HCT116 (cell line): ENCODE data around the gene SGPP2. TPM values are rescaled to one million over a fixed set of nuclear protein-coding genes. Genes with fewer than 3 reads are reported as not detected.

ENCODE experiments used
- ATAC-seq: fragments of 200-7000 bp; cut with Tn5 transposase; 2 replicates; pipeline ENCODE4 v1.9.1; 2020; ENCODE audit warnings: mild to moderate bottlenecking, moderate library complexity
- BruUV-seq: library from RNA; stranded (reverse); fragments of 400-500 nt; replicated peaks from 2 replicates; lab custom pipeline; 2021; lab: Mats Ljungman, UMichigan
- CTCF ChIA-PET: fragments of 300-600 bp; sonication (Branson Sonifier 250); formaldehyde crosslinking; loops from one replicate; lab custom pipeline; 2021; ENCODE audit warnings: antibody characterized with exemption; lab: Charles Lee
- POLR2A ChIA-PET: fragments of 300-600, 350-600 bp; sonication (Branson Sonifier 250); formaldehyde crosslinking; loops from one replicate; lab custom pipeline; 2021; ENCODE audit warnings: antibody characterized with exemption; lab: Charles Lee
- RAD21 ChIA-PET, 2 experiments: fragments of 300-600 bp; sonication (Branson Sonifier 250); formaldehyde crosslinking; loops; one replicate each; lab custom pipeline; 2023; ENCODE audit warnings: low total read pairs in 2 of 2; ENCODE audit not compliant: uncharacterized antibody in 2 of 2, unreplicated experiment in 2 of 2, low non-redundant PET in 1 of 2; lab: Charles Lee
- DNase-seq: peaks from one replicate; pipeline ENCODE4 v3.0.0-alpha.2; 2010; ENCODE audit warnings: low read depth, low spot score
- H2AFZ ChIP-seq: fragments of 200-600 bp; shearing (Covaris generic), sonication (generic); 2 replicates; pipeline ENCODE4 v1.6.1; 2017; ENCODE audit warnings: low read depth, mixed run types, mixed read lengths, antibody characterized with exemption, low read length; ENCODE audit not compliant: poor library complexity, severe bottlenecking
- H3K27ac ChIP-seq: 2 replicates; pipeline ENCODE4 v1.5.1; 2012; ENCODE audit warnings: low read depth, low read length
- H3K27me3 ChIP-seq: fragments of 200-600 bp; sonication (generic); 2 replicates; pipeline ENCODE4 v1.6.1; 2016; ENCODE audit warnings: mixed run types, low read length, mixed read lengths; ENCODE audit not compliant: insufficient read depth
- H3K36me3 ChIP-seq, 2 experiments: fragments of 200-500 bp in 1 of 2; fragments of 200-600 bp in 1 of 2; sonication (Bioruptor generic) in 1 of 2; sonication (generic) in 1 of 2; 2 replicates each; pipeline versions ENCODE4 v1.5.1 to v1.6.1; 2014 to 2016; ENCODE audit warnings: low read length in 2 of 2, inconsistent platforms in 1 of 2, mixed read lengths in 1 of 2, mixed run types in 1 of 2; ENCODE audit not compliant: insufficient read depth in 2 of 2, control insufficient read depth in 1 of 2
- H3K4me1 ChIP-seq, 2 experiments: fragments of 200-600 bp in 1 of 2; sonication (generic) in 1 of 2; 2 replicates each; pipeline versions ENCODE4 v1.5.1 to v1.6.1; 2012 to 2017; ENCODE audit warnings: low read length in 2 of 2, inconsistent platforms in 1 of 2, mild to moderate bottlenecking in 1 of 2, mixed read lengths in 1 of 2, mixed run types in 1 of 2, moderate library complexity in 1 of 2; ENCODE audit not compliant: insufficient read depth in 2 of 2, control insufficient read depth in 1 of 2
- H3K4me2 ChIP-seq: fragments of 200-600 bp; sonication (generic); 2 replicates; pipeline ENCODE4 v1.6.1; 2017; ENCODE audit warnings: mixed run types, low read length, mixed read lengths
- H3K4me3 ChIP-seq, 2 experiments: fragments of 200-600 bp in 1 of 2; sonication (generic) in 1 of 2; replicated peaks in 1 of 2; 2 replicates each; pipeline ENCODE4 v1.5.1; 2011 to 2016; ENCODE audit warnings: low read length in 2 of 2, control low read depth in 1 of 2, low read depth in 1 of 2, mild to moderate bottlenecking in 1 of 2, mixed read lengths in 1 of 2, mixed run types in 1 of 2
- H3K79me2 ChIP-seq: fragments of 200-600 bp; sonication (generic); 2 replicates; pipeline ENCODE4 v1.6.1; 2017; ENCODE audit warnings: mild to moderate bottlenecking, mixed run types, low read length, moderate library complexity, mixed read lengths; ENCODE audit not compliant: insufficient read depth
- H3K9ac ChIP-seq: fragments of 200-600 bp; sonication (generic); 2 replicates; pipeline ENCODE4 v1.6.1; 2016; ENCODE audit warnings: low read length, mixed read lengths
- H3K9me2 ChIP-seq: fragments of 200-600 bp; sonication (generic), shearing (Covaris generic); 2 replicates; pipeline ENCODE4 v1.6.1; 2017; ENCODE audit warnings: mixed run types, mild to moderate bottlenecking, moderate library complexity; ENCODE audit not compliant: insufficient read depth
- H3K9me3 ChIP-seq, 2 experiments: fragments of 200-500 bp in 1 of 2; fragments of 200-600 bp in 1 of 2; sonication (Bioruptor generic) in 1 of 2; sonication (generic) in 1 of 2; 2 replicates each; pipeline ENCODE4 v1.6.1; 2014 to 2017; ENCODE audit warnings: low read length in 2 of 2, mixed read lengths in 2 of 2, inconsistent platforms in 1 of 2, low read depth in 1 of 2, mild to moderate bottlenecking in 1 of 2, mixed run types in 1 of 2, moderate library complexity in 1 of 2; ENCODE audit not compliant: control insufficient read depth in 1 of 2, insufficient read depth in 1 of 2
- H4K20me1 ChIP-seq: fragments of 200-600 bp; sonication (generic), shearing (Covaris generic); 2 replicates; pipeline ENCODE4 v1.6.1; 2017; ENCODE audit warnings: mixed run types, mild to moderate bottlenecking, moderate library complexity; ENCODE audit not compliant: insufficient read depth
- CBX3 ChIP-seq: IDR thresholded peaks from 2 replicates; pipeline ENCODE4 v1.6.1; 2012; ENCODE audit warnings: low read depth
- EZH2 ChIP-seq: fragments of 200-600 bp; sonication (generic); IDR thresholded peaks from 2 replicates; pipeline ENCODE4 v1.6.1; 2017; ENCODE audit warnings: antibody characterized with exemption, mixed run types
- EZH2phosphoT487 ChIP-seq: fragments of 200-600 bp; IDR thresholded peaks from 2 replicates; pipeline ENCODE4 v1.6.1; 2018; ENCODE audit warnings: antibody characterized with exemption, borderline replicate concordance
- FOSL1 ChIP-seq: IDR thresholded peaks from 2 replicates; pipeline ENCODE4 v1.6.1; 2012; ENCODE audit warnings: low read depth
- POLR2AphosphoS5 ChIP-seq: IDR thresholded peaks from 2 replicates; pipeline ENCODE4 v1.6.1; 2011; ENCODE audit warnings: mild to moderate bottlenecking, low read depth, low read length, moderate library complexity
- REST ChIP-seq: IDR thresholded peaks from 2 replicates; pipeline ENCODE4 v1.6.1; 2012; ENCODE audit warnings: low read depth
- YY1 ChIP-seq: IDR thresholded peaks from 2 replicates; pipeline ENCODE4 v1.6.1; 2011; ENCODE audit warnings: low read length, low read depth, moderate library complexity, mild to moderate bottlenecking; ENCODE audit not compliant: insufficient replicate concordance; ENCODE audit errors: extremely low read depth
- intact Hi-C: fragments of 100-400 bp; cut with micrococcal nuclease; formaldehyde crosslinking; loops from 2 replicates; pipeline ENCODE4 v1.10.0; 2022
- total RNA-seq: library from RNA; stranded (reverse); gene quantifications from one replicate; pipeline ENCODE4 v1.2.1, GENCODE V29; 2021; ENCODE audit not compliant: unreplicated experiment

The SGPP2 gene
- total RNA-seq, 1 experiment from 2014 or later, result 1.6 TPM

GRCh38 chr2:222548992-222549391 is 124.6 kb downstream of the SGPP2 start:
- Histone ChIP-seq H3K9me2 (no peaks in the 10 kb centered on the region), H3K27me3 (peaks cover 26% of the 10 kb centered on the region), H3K36me3 (no peaks in the 10 kb centered on the region), H3K4me1 (no peaks in the 10 kb centered on the region), H3K9ac (no peak overlapping the region), H3K4me2 (no peak overlapping the region), H3K27ac (no peak overlapping the region), H4K20me1 (no peaks in the 10 kb centered on the region), H3K9me3 (no peaks in the 10 kb centered on the region), H3K79me2 (no peaks in the 10 kb centered on the region), H2AFZ (no peak overlapping the region), H3K4me3 (no peak overlapping the region)
- no TSS peak for BruUV-seq
- intact Hi-C loops, result no loop called here
- ChIA-PET POLR2A (no interaction called here), RAD21 (no interaction called here), CTCF (no interaction called here)
- no peak for TF ChIP-seq YY1
- TF ChIP-seq EZH2, result no peak
- no peak for TF ChIP-seq REST
- TF ChIP-seq CBX3, result no peak
- TF ChIP-seq EZH2phosphoT487, result no peak
- no peak for DNase-seq
- no peak for ATAC-seq

- Histone ChIP-seq H3K9me3 (no peaks in the 10 kb centered on the region), H2AFZ (no peak overlapping the region), H3K4me2 (no peak overlapping the region), H3K4me1 (no peaks in the 10 kb centered on the region), H3K9ac (no peak overlapping the region), H4K20me1 (no peaks in the 10 kb centered on the region), H3K9me2 (no peaks in the 10 kb centered on the region), H3K4me3 (no peak overlapping the region), H3K79me2 (no peaks in the 10 kb centered on the region), H3K27ac (no peak overlapping the region), H3K36me3 (no peaks in the 10 kb centered on the region), H3K27me3 (peaks cover 8% of the 10 kb centered on the region)
- ChIA-PET CTCF (interaction anchor here (1.3 kb wide), 2 partner anchors 236 to 530 kb away, joined by 3 to 6 read pairs; no protein-coding TSS in a partner anchor), RAD21 (no interaction called here), POLR2A (no interaction called here)
- intact Hi-C loops, result no loop called here
- no peak for ATAC-seq
- TF ChIP-seq EZH2phosphoT487, result no peak
- no peak for TF ChIP-seq POLR2AphosphoS5
- TF ChIP-seq FOSL1, result no peak
- DNase-seq, result no peak
- no TSS peak for BruUV-seq
These were observed 130.2 kb downstream of the SGPP2 start for GRCh38 chr2:222554517-222554916.
